ENCODE results near the gene IL1R2. TPM values are rescaled to one million over a fixed set of nuclear protein-coding genes. Genes with fewer than 3 reads are reported as not detected.

Gene IL1R2
- total RNA-seq, 1 donor: 0.81 TPM

DNA sequence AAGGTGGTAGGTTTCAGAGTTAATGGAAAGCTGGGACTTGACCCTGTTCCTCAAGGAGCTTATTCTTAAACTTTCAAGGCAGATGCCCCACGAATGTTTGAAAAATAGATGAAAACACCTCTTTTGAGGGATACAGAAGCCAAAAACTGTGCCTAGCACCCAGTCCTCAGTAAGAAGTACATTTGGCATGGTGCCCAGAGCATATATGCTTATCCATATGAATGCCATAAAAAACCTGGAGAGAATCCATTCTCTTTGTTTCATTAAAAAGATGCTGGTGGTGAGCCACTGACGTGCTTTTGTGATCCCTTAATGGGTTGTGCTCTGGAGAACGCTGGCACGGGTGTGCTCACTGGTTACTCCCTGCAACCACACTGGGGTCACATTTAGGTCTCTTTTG lies 69.0 kb downstream of the IL1R2 start:
- TF ChIP-seq CTCF (IDR thresholded peaks at IDR 0.05; ENCODE audit: insufficient read depth, low read length): no peak
- no peak for DNase-seq (ENCODE audit: low read depth)
- no peak overlapping the region for H3K4me3 ChIP-seq (ENCODE audit: low read depth, low read length)

- DNase-seq (ENCODE audit: low read depth): no peak
- H3K4me3 ChIP-seq (ENCODE audit: low read depth, low read length): no peak overlapping the region
- no peak for TF ChIP-seq CTCF (IDR thresholded peaks at IDR 0.05; ENCODE audit: insufficient read depth, low read length)
Observed at GRCh38 chr2:102061286-102061699, 69.5 kb downstream of the IL1R2 start.

- no peak for TF ChIP-seq CTCF (IDR thresholded peaks at IDR 0.05; ENCODE audit: insufficient read depth, low read length)
- peak; percentile 97 for DNase-seq (ENCODE audit: low read depth)
- no peak overlapping the region for H3K4me3 ChIP-seq (ENCODE audit: low read depth, low read length)
Observed at GRCh38 chr2:102061962-102062795, 70.4 kb downstream of the IL1R2 start.

DNA sequence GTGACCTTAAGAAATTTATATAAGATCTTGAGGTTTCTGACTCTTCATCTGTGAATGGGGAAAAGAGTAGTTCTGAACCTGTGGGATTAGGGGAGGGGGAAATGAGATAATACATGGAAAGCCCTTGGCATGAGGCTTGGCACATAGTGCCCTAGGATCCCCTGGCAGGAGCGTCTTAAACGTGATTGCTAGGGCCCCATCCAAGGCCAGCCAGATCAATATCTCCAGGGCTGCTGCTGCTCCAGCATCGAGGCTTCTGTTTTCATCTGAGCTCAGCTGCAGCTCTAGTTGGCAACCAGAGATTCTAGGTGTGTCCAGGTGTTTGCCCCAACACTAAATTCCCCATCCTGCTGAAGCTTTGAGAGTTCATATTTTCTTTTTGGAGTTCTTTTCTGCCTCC lies 71.0 kb downstream of the IL1R2 start:
- peak; percentile 34 for DNase-seq (ENCODE audit: low read depth)
- H3K4me3 ChIP-seq (ENCODE audit: low read depth, low read length): no peak overlapping the region
- TF ChIP-seq CTCF (IDR thresholded peaks at IDR 0.05; ENCODE audit: insufficient read depth, low read length): no peak

- DNase-seq (ENCODE audit: low read depth): peak; percentile 98
- no peak overlapping the region for H3K4me3 ChIP-seq (ENCODE audit: low read depth, low read length)
- TF ChIP-seq CTCF (IDR thresholded peaks at IDR 0.05; ENCODE audit: insufficient read depth, low read length): no peak
Observed at GRCh38 chr2:102063487-102063911, 71.7 kb downstream of the IL1R2 start.

GRCh38 chr2:102063941-102064678 lies 72.3 kb downstream of the IL1R2 start:
- peak; percentile 100 for DNase-seq (ENCODE audit: low read depth)
- H3K4me3 ChIP-seq (ENCODE audit: low read depth, low read length): peak overlapping the region; percentile 39
- TF ChIP-seq CTCF (IDR thresholded peaks at IDR 0.05; ENCODE audit: insufficient read depth, low read length): no peak

Measured in fibroblast of the aortic adventitia (primary cell).